ENCODE results near the gene PPP1R26. TPM values are rescaled to one million over a fixed set of nuclear protein-coding genes. Genes with fewer than 3 reads are reported as not detected.

Gene PPP1R26
- total RNA-seq, 1 donor from 2014 or later = 11.5 TPM

GRCh38 chr9:135521608-135522095 is 42.1 kb downstream of the PPP1R26 start:
- Histone ChIP-seq H3K9me3 (ENCODE audit: control insufficient read depth in 3 of 3, low read length in 3 of 3) (no peaks in the 10 kb centered on the region), H3K36me3 (ENCODE audit: control insufficient read depth in 3 of 3, insufficient read depth in 3 of 3, low read length in 3 of 3) (no peaks in the 10 kb centered on the region), H3K4me1 (ENCODE audit: control insufficient read depth in 3 of 3, insufficient read depth in 3 of 3, low read length in 3 of 3) (peaks cover 0 to 3% (median 0%) of the 10 kb centered on the region in 3 donors), H3K9ac (ENCODE audit: low read depth in 1 of 3, low read length in 3 of 3) (no peak overlapping the region), H3K4me3 (ENCODE audit: low read length in 3 of 3) (no peak overlapping the region), H3K27ac (ENCODE audit: low read depth, low read length) (no peak overlapping the region), H3K27me3 (ENCODE audit: control insufficient read depth in 3 of 3, insufficient read depth in 3 of 3, low read length in 3 of 3) (peaks cover 3 to 27% (median 22%) of the 10 kb centered on the region in 3 donors)

- no peaks in the 10 kb centered on the region for H3K9me3 ChIP-seq (ENCODE audit: control insufficient read depth in 3 of 3, low read length in 3 of 3)
- H3K9ac ChIP-seq (ENCODE audit: low read depth in 1 of 3, low read length in 3 of 3) = no peak overlapping the region
- peaks cover 0 to 3% (median 0%) of the 10 kb centered on the region in 3 donors for H3K4me1 ChIP-seq (ENCODE audit: control insufficient read depth in 3 of 3, insufficient read depth in 3 of 3, low read length in 3 of 3)
- H3K36me3 ChIP-seq (ENCODE audit: control insufficient read depth in 3 of 3, insufficient read depth in 3 of 3, low read length in 3 of 3) = no peaks in the 10 kb centered on the region
- H3K27ac ChIP-seq (ENCODE audit: low read depth, low read length) = no peak overlapping the region
- no peak overlapping the region for H3K4me3 ChIP-seq (ENCODE audit: low read length in 3 of 3)
- peaks cover 3 to 32% (median 22%) of the 10 kb centered on the region in 3 donors for H3K27me3 ChIP-seq (ENCODE audit: control insufficient read depth in 3 of 3, insufficient read depth in 3 of 3, low read length in 3 of 3)
Observed at GRCh38 chr9:135522137-135522877, 42.7 kb downstream of the PPP1R26 start.

- no peaks in the 10 kb centered on the region for H3K9me3 ChIP-seq (ENCODE audit: control insufficient read depth in 3 of 3, low read length in 3 of 3)
- peaks cover 3 to 32% (median 22%) of the 10 kb centered on the region in 3 donors for H3K27me3 ChIP-seq (ENCODE audit: control insufficient read depth in 3 of 3, insufficient read depth in 3 of 3, low read length in 3 of 3)
- H3K9ac ChIP-seq (ENCODE audit: low read depth in 1 of 3, low read length in 3 of 3) = no peak overlapping the region
Observed at GRCh38 chr9:135522931-135523330, 43.3 kb downstream of the PPP1R26 start.

GRCh38 chr9:135523521-135524129 is 44.0 kb downstream of the PPP1R26 start:
- H3K4me3 ChIP-seq (ENCODE audit: low read length in 3 of 3) = no peak overlapping the region
- no peaks in the 10 kb centered on the region for H3K36me3 ChIP-seq (ENCODE audit: control insufficient read depth in 3 of 3, insufficient read depth in 3 of 3, low read length in 3 of 3)
- no peak overlapping the region for H3K9ac ChIP-seq (ENCODE audit: low read depth in 1 of 3, low read length in 3 of 3)
- H3K4me1 ChIP-seq (ENCODE audit: control insufficient read depth in 3 of 3, insufficient read depth in 3 of 3, low read length in 3 of 3) = peaks cover 0 to 3% (median 0%) of the 10 kb centered on the region in 3 donors
- no peaks in the 10 kb centered on the region for H3K9me3 ChIP-seq (ENCODE audit: control insufficient read depth in 3 of 3, low read length in 3 of 3)
- H3K27me3 ChIP-seq (ENCODE audit: control insufficient read depth in 3 of 3, insufficient read depth in 3 of 3, low read length in 3 of 3) = peaks cover 3 to 35% (median 26%) of the 10 kb centered on the region in 3 donors
- no peak overlapping the region for H3K27ac ChIP-seq (ENCODE audit: low read depth, low read length)

More at GRCh38 chr9:135522931-135523330, 43.3 kb downstream of the PPP1R26 start:
- Histone ChIP-seq H3K36me3 (ENCODE audit: control insufficient read depth in 3 of 3, insufficient read depth in 3 of 3, low read length in 3 of 3) (no peaks in the 10 kb centered on the region), H3K4me3 (ENCODE audit: low read length in 3 of 3) (no peak overlapping the region), H3K27ac (ENCODE audit: low read depth, low read length) (no peak overlapping the region), H3K4me1 (ENCODE audit: control insufficient read depth in 3 of 3, insufficient read depth in 3 of 3, low read length in 3 of 3) (peaks cover 0 to 3% (median 0%) of the 10 kb centered on the region in 3 donors)

GRCh38 chr9:135524130-135524861 is 44.7 kb downstream of the PPP1R26 start:
- Histone ChIP-seq H3K27ac (ENCODE audit: low read depth, low read length) (no peak overlapping the region), H3K4me3 (ENCODE audit: low read length in 3 of 3) (no peak overlapping the region), H3K9ac (ENCODE audit: low read depth in 1 of 3, low read length in 3 of 3) (no peak overlapping the region), H3K36me3 (ENCODE audit: control insufficient read depth in 3 of 3, insufficient read depth in 3 of 3, low read length in 3 of 3) (no peaks in the 10 kb centered on the region), H3K9me3 (ENCODE audit: control insufficient read depth in 3 of 3, low read length in 3 of 3) (no peaks in the 10 kb centered on the region), H3K27me3 (ENCODE audit: control insufficient read depth in 3 of 3, insufficient read depth in 3 of 3, low read length in 3 of 3) (peaks cover 3 to 35% (median 26%) of the 10 kb centered on the region in 3 donors), H3K4me1 (ENCODE audit: control insufficient read depth in 3 of 3, insufficient read depth in 3 of 3, low read length in 3 of 3) (peaks cover 0 to 3% (median 0%) of the 10 kb centered on the region in 3 donors)

- H3K36me3 ChIP-seq (ENCODE audit: control insufficient read depth in 3 of 3, insufficient read depth in 3 of 3, low read length in 3 of 3) = no peaks in the 10 kb centered on the region
- H3K4me3 ChIP-seq (ENCODE audit: low read length in 3 of 3) = no peak overlapping the region
- peaks cover 0 to 3% (median 0%) of the 10 kb centered on the region in 3 donors for H3K4me1 ChIP-seq (ENCODE audit: control insufficient read depth in 3 of 3, insufficient read depth in 3 of 3, low read length in 3 of 3)
- H3K9ac ChIP-seq (ENCODE audit: low read depth in 1 of 3, low read length in 3 of 3) = no peak overlapping the region
- H3K27me3 ChIP-seq (ENCODE audit: control insufficient read depth in 3 of 3, insufficient read depth in 3 of 3, low read length in 3 of 3) = peaks cover 5 to 33% (median 26%) of the 10 kb centered on the region in 3 donors
- H3K27ac ChIP-seq (ENCODE audit: low read depth, low read length) = no peak overlapping the region
- H3K9me3 ChIP-seq (ENCODE audit: control insufficient read depth in 3 of 3, low read length in 3 of 3) = no peaks in the 10 kb centered on the region
Observed at GRCh38 chr9:135525241-135526088, 45.9 kb downstream of the PPP1R26 start.

- no peaks in the 10 kb centered on the region for H3K36me3 ChIP-seq (ENCODE audit: control insufficient read depth in 3 of 3, insufficient read depth in 3 of 3, low read length in 3 of 3)
- no peaks in the 10 kb centered on the region for H3K9me3 ChIP-seq (ENCODE audit: control insufficient read depth in 3 of 3, low read length in 3 of 3)
- H3K27me3 ChIP-seq (ENCODE audit: control insufficient read depth in 3 of 3, insufficient read depth in 3 of 3, low read length in 3 of 3) = peaks cover 9 to 36% (median 34%) of the 10 kb centered on the region in 3 donors
- no peak overlapping the region for H3K27ac ChIP-seq (ENCODE audit: low read depth, low read length)
- no peak overlapping the region for H3K4me3 ChIP-seq (ENCODE audit: low read length in 3 of 3)
- H3K4me1 ChIP-seq (ENCODE audit: control insufficient read depth in 3 of 3, insufficient read depth in 3 of 3, low read length in 3 of 3) = peaks cover 0 to 3% (median 0%) of the 10 kb centered on the region in 3 donors
- no peak overlapping the region for H3K9ac ChIP-seq (ENCODE audit: low read depth in 1 of 3, low read length in 3 of 3)
Observed at GRCh38 chr9:135526089-135526729, 46.6 kb downstream of the PPP1R26 start.

- H3K27me3 ChIP-seq (ENCODE audit: control insufficient read depth in 3 of 3, insufficient read depth in 3 of 3, low read length in 3 of 3) = peaks cover 9 to 38% (median 36%) of the 10 kb centered on the region in 3 donors
- H3K9ac ChIP-seq (ENCODE audit: low read depth in 1 of 3, low read length in 3 of 3) = no peak overlapping the region
- no peak overlapping the region for H3K27ac ChIP-seq (ENCODE audit: low read depth, low read length)
- H3K36me3 ChIP-seq (ENCODE audit: control insufficient read depth in 3 of 3, insufficient read depth in 3 of 3, low read length in 3 of 3) = no peaks in the 10 kb centered on the region
- no peaks in the 10 kb centered on the region for H3K9me3 ChIP-seq (ENCODE audit: control insufficient read depth in 3 of 3, low read length in 3 of 3)
- H3K4me1 ChIP-seq (ENCODE audit: control insufficient read depth in 3 of 3, insufficient read depth in 3 of 3, low read length in 3 of 3) = peaks cover 0 to 3% (median 0%) of the 10 kb centered on the region in 3 donors
- H3K4me3 ChIP-seq (ENCODE audit: low read length in 3 of 3) = no peak overlapping the region
Observed at GRCh38 chr9:135526730-135527571, 47.4 kb downstream of the PPP1R26 start.

Data from skeletal muscle tissue (tissue), 4 donors.